Measurements from ENCODE around the gene SATB1. TPM values are rescaled to one million over a fixed set of nuclear protein-coding genes. Genes with fewer than 3 reads are reported as not detected.

The SATB1 gene
- total RNA-seq, 2 experiments from 2014 or later = 390 to 393 TPM

DNA sequence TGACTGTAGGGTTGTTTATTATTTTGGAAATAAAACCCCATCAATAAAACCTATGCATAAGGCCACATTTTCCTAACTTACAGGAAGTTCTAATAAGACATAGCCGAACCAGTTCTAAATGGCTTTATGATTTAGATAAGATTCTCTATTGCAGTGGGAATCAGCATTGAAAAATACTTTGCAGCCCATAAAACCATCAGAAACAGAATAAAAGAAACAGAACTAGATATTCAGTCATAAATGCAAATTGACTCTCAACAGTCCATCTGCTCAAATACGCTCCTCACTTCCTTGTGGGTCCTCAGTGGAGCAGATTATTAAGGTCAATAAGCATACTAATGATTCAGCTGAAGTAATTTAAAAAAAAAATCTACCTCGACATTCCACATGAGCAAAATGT is 8.8 kb downstream of the SATB1 start:
- no peaks in the 10 kb centered on the region for H3K9me3 ChIP-seq (ENCODE audit: control insufficient read depth in 1 of 2, insufficient read depth in 1 of 2, low read length in 2 of 2)
- H3K4me1 Mint-ChIP-seq (ENCODE audit: low read depth) = peaks cover 89% of the 10 kb centered on the region
- no peaks in the 10 kb centered on the region for H3K27me3 Mint-ChIP-seq
- H3K9me3 Mint-ChIP-seq = no peaks in the 10 kb centered on the region
- H3K27ac Mint-ChIP-seq = peak overlapping the region; percentile 96
- H3K27me3 ChIP-seq (ENCODE audit: control insufficient read depth in 1 of 2, insufficient read depth in 2 of 2, low read length in 2 of 2) = no peaks in the 10 kb centered on the region
- no peak for ATAC-seq (ENCODE audit: poor library complexity)
- peaks cover 24% of the 10 kb centered on the region for H3K4me1 ChIP-seq (ENCODE audit: insufficient read depth, low read length)
- peaks cover 93% of the 10 kb centered on the region for H3K36me3 Mint-ChIP-seq (ENCODE audit: low read depth)
- H3K4me3 ChIP-seq (ENCODE audit: low read length) = no peak overlapping the region
- peaks cover 68% of the 10 kb centered on the region for H3K36me3 ChIP-seq (ENCODE audit: insufficient read depth, low read length)
- TF ChIP-seq, protein P1, sequence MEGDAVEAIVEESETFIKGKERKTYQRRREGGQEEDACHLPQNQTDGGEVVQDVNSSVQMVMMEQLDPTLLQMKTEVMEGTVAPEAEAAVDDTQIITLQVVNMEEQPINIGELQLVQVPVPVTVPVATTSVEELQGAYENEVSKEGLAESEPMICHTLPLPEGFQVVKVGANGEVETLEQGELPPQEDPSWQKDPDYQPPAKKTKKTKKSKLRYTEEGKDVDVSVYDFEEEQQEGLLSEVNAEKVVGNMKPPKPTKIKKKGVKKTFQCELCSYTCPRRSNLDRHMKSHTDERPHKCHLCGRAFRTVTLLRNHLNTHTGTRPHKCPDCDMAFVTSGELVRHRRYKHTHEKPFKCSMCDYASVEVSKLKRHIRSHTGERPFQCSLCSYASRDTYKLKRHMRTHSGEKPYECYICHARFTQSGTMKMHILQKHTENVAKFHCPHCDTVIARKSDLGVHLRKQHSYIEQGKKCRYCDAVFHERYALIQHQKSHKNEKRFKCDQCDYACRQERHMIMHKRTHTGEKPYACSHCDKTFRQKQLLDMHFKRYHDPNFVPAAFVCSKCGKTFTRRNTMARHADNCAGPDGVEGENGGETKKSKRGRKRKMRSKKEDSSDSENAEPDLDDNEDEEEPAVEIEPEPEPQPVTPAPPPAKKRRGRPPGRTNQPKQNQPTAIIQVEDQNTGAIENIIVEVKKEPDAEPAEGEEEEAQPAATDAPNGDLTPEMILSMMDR (IDR thresholded peaks at IDR 0.05) = no peak
- CTCF ChIA-PET = interaction anchor here (0.7 to 2.2 kb wide), 5 partner anchors 14 to 342 kb away, joined by 3 to 6 read pairs (median 4); no protein-coding TSS in a partner anchor
- DNase-seq = no peak
- H3K4me3 Mint-ChIP-seq = peak overlapping the region; percentile 60
- POLR2A ChIA-PET = interaction anchor here (3.8 to 13.2 kb wide), 2 partner anchors 9 to 28 kb away, joined by 20 to 152 read pairs; no protein-coding TSS in a partner anchor
- peak overlapping the region in 1 of 2 donors; percentile 13 for H3K27ac ChIP-seq (ENCODE audit: low read depth in 1 of 2, low read length in 2 of 2)
- intact Hi-C loops (cut with DNase I, micrococcal nuclease) = loop anchor here in 1 of 2 experiments (2.0 kb wide), 1 partner anchor 16 kb away; no protein-coding TSS in a partner anchor

DNA sequence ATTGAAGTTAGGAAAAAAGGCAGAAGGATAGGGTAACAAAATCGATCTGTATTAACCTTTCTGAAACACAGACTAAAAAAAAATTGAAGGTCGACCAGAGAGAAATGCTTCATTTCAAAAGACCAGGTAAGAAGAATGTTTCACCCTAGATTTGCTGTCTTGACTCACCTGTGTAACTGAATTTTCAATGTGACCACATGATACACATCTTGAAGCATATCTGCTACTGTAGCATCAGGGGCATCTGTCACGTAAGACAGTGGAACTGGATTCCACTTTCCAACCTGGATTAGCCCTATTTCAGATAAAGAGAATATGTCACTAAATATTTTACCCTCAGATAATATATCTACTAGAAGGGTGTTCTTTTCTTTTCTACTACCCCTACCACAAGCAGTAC is 9.3 kb downstream of the SATB1 start:
- H3K4me1 ChIP-seq (ENCODE audit: insufficient read depth, low read length) = peaks cover 26% of the 10 kb centered on the region
- DNase-seq = no peak
- Mint-ChIP-seq H3K36me3 (ENCODE audit: low read depth) (peaks cover 90% of the 10 kb centered on the region), H3K4me3 (peak overlapping the region; percentile 60), H3K4me1 (ENCODE audit: low read depth) (peaks cover 89% of the 10 kb centered on the region), H3K9me3 (no peaks in the 10 kb centered on the region), H3K27ac (peak overlapping the region; percentile 96), H3K27me3 (no peaks in the 10 kb centered on the region)
- POLR2A ChIA-PET = interaction anchor here (3.8 to 13.2 kb wide), 2 partner anchors 9 to 29 kb away, joined by 20 to 152 read pairs; no protein-coding TSS in a partner anchor
- peaks cover 67% of the 10 kb centered on the region for H3K36me3 ChIP-seq (ENCODE audit: insufficient read depth, low read length)
- intact Hi-C loops (cut with DNase I, micrococcal nuclease) = loop anchor here in 1 of 2 experiments (2.0 kb wide), 1 partner anchor 15 kb away; no protein-coding TSS in a partner anchor
- TF ChIP-seq, protein P1 (IDR thresholded peaks at IDR 0.05) = no peak
- CTCF ChIA-PET = interaction anchor here (0.8 to 2.2 kb wide), 3 partner anchors 14 to 29 kb away, joined by 3 to 6 read pairs (median 4); no protein-coding TSS in a partner anchor
- H3K4me3 ChIP-seq (ENCODE audit: low read length) = no peak overlapping the region
- H3K27ac ChIP-seq (ENCODE audit: low read depth in 1 of 2, low read length in 2 of 2) = peak overlapping the region in 1 of 2 donors; percentile 13
- peak; percentile 16 for ATAC-seq (ENCODE audit: poor library complexity)
- no peaks in the 10 kb centered on the region for H3K9me3 ChIP-seq (ENCODE audit: control insufficient read depth in 1 of 2, insufficient read depth in 1 of 2, low read length in 2 of 2)
- no peaks in the 10 kb centered on the region for H3K27me3 ChIP-seq (ENCODE audit: control insufficient read depth in 1 of 2, insufficient read depth in 2 of 2, low read length in 2 of 2)

DNA sequence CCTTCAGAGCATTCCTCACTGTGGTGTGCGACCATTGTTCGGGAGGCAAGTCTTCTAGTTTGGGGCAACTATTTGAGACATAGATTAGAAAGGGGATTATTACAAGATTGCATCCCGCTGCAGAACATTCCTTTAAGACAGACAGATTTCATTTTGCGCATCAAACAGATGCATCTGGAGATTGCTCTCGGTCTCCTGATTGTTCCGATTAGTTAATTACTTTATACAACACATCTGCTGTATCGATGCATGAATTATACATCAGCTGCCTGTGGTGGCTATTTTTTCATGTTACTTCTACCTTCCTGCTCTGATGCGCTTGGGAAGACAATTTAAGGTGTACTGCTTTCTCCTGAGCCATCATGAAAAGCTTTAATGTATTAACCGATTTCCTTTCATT is 10.0 kb downstream of the SATB1 start:
- DNase-seq (no peak), ATAC-seq (ENCODE audit: poor library complexity) (no peak)
- H3K36me3 Mint-ChIP-seq (ENCODE audit: low read depth) = peaks cover 89% of the 10 kb centered on the region
- H3K27me3 ChIP-seq (ENCODE audit: control insufficient read depth in 1 of 2, insufficient read depth in 2 of 2, low read length in 2 of 2) = no peaks in the 10 kb centered on the region
- H3K9me3 Mint-ChIP-seq = no peaks in the 10 kb centered on the region
- CTCF ChIA-PET = interaction anchor here (1.0 to 1.7 kb wide), 3 partner anchors 17 to 31 kb away, joined by 3 to 5 read pairs (median 4); no protein-coding TSS in a partner anchor
- H3K4me1 ChIP-seq (ENCODE audit: insufficient read depth, low read length) = peaks cover 23% of the 10 kb centered on the region
- intact Hi-C loops (cut with DNase I, micrococcal nuclease) = no loop called here
- peak overlapping the region; percentile 96 for H3K27ac Mint-ChIP-seq
- peaks cover 62% of the 10 kb centered on the region for H3K36me3 ChIP-seq (ENCODE audit: insufficient read depth, low read length)
- peaks cover 89% of the 10 kb centered on the region for H3K4me1 Mint-ChIP-seq (ENCODE audit: low read depth)
- POLR2A ChIA-PET = interaction anchor here (0.6 to 13.2 kb wide), 7 partner anchors 9 to 39 kb away, joined by 3 to 152 read pairs (median 12); partner anchors contain the start of gene SATB1
- no peak overlapping the region for H3K4me3 ChIP-seq (ENCODE audit: low read length)
- no peaks in the 10 kb centered on the region for H3K27me3 Mint-ChIP-seq
- TF ChIP-seq, protein P1 (IDR thresholded peaks at IDR 0.05) = no peak
- H3K27ac ChIP-seq (ENCODE audit: low read depth in 1 of 2, low read length in 2 of 2) = peak overlapping the region in 1 of 2 donors; percentile 5
- H3K4me3 Mint-ChIP-seq = peak overlapping the region; percentile 59
- H3K9me3 ChIP-seq (ENCODE audit: control insufficient read depth in 1 of 2, insufficient read depth in 1 of 2, low read length in 2 of 2) = no peaks in the 10 kb centered on the region

All from CD4-positive, alpha-beta T cell (primary cell).